H7 (cell line): Measurements from ENCODE around the gene PDE9A. TPM values are rescaled to one million over a fixed set of nuclear protein-coding genes. Genes with fewer than 3 reads are reported as not detected.
A peak's percentile ranks its signal among the peaks of the same experiment; 100 is the strongest.

Experiments used
- DNase-seq: peaks from one replicate; pipeline ENCODE4 v3.0.0; 2012
- H3K27me3 ChIP-seq: 2 replicates; pipeline ENCODE4 v1.6.0; 2011; ENCODE audit warnings: mild to moderate bottlenecking, low read length; ENCODE audit not compliant: control insufficient read depth, insufficient read depth
- H3K36me3 ChIP-seq: replicated peaks from 2 replicates; pipeline ENCODE4 v1.5.1; 2011; ENCODE audit warnings: low read length; ENCODE audit not compliant: control insufficient read depth, insufficient read depth
- H3K4me3 ChIP-seq: 2 replicates; pipeline ENCODE4 v1.5.1; 2011; ENCODE audit warnings: low read depth, mild to moderate bottlenecking, control low read depth, low read length, moderate library complexity; ENCODE audit not compliant: insufficient read depth
- total RNA-seq: library from RNA; depleted of rRNA; stranded (reverse); fragments of >200 nt; shearing (Covaris generic); gene quantifications from 2 replicates; pipeline ENCODE4 v1.2.3, GENCODE V29; 2014

The PDE9A gene
- total RNA-seq, 1 experiment from 2014 or later, result 37.9 TPM

GRCh38 chr21:42739061-42739931 is 85.9 kb downstream of the PDE9A start:
- peak; percentile 46 for DNase-seq
- peaks cover 4% of the 10 kb centered on the region for H3K36me3 ChIP-seq
- H3K4me3 ChIP-seq, result no peak overlapping the region
- H3K27me3 ChIP-seq, result no peaks in the 10 kb centered on the region

- H3K36me3 ChIP-seq, result peaks cover 1% of the 10 kb centered on the region
- H3K27me3 ChIP-seq, result no peaks in the 10 kb centered on the region
- no peak overlapping the region for H3K4me3 ChIP-seq
- no peak for DNase-seq
These were observed 87.0 kb downstream of the PDE9A start for GRCh38 chr21:42740405-42740909.

GRCh38 chr21:42741066-42741465 is 87.6 kb downstream of the PDE9A start:
- peaks cover 1% of the 10 kb centered on the region for H3K36me3 ChIP-seq
- no peak overlapping the region for H3K4me3 ChIP-seq
- no peaks in the 10 kb centered on the region for H3K27me3 ChIP-seq
- DNase-seq, result peak; percentile 7

- no peak for DNase-seq
- Histone ChIP-seq H3K4me3 (no peak overlapping the region), H3K27me3 (no peaks in the 10 kb centered on the region), H3K36me3 (no peaks in the 10 kb centered on the region; the same call in none of the 2 replicates)
These were observed 91.4 kb downstream of the PDE9A start for GRCh38 chr21:42744520-42745445.

- no peak for DNase-seq
- no peaks in the 10 kb centered on the region; the same call in none of the 2 replicates for H3K36me3 ChIP-seq
- no peaks in the 10 kb centered on the region for H3K27me3 ChIP-seq
- no peak overlapping the region for H3K4me3 ChIP-seq
These were observed 92.3 kb downstream of the PDE9A start for GRCh38 chr21:42745511-42746239.

GRCh38 chr21:42746240-42746592 is 92.8 kb downstream of the PDE9A start:
- no peak for DNase-seq
- Histone ChIP-seq H3K36me3 (no peaks in the 10 kb centered on the region; the same call in none of the 2 replicates), H3K27me3 (no peaks in the 10 kb centered on the region), H3K4me3 (no peak overlapping the region)

- no peaks in the 10 kb centered on the region for H3K27me3 ChIP-seq
- H3K36me3 ChIP-seq, result no peaks in the 10 kb centered on the region; the same call in none of the 2 replicates
- DNase-seq, result peak; percentile 47
- no peak overlapping the region for H3K4me3 ChIP-seq
These were observed 93.3 kb downstream of the PDE9A start for GRCh38 chr21:42746593-42747275.

GRCh38 chr21:42747276-42747701 is 93.9 kb downstream of the PDE9A start:
- Histone ChIP-seq H3K4me3 (no peak overlapping the region), H3K36me3 (no peaks in the 10 kb centered on the region; the same call in none of the 2 replicates), H3K27me3 (no peaks in the 10 kb centered on the region)
- peak; percentile 73 for DNase-seq

GRCh38 chr21:42747746-42748351 is 94.4 kb downstream of the PDE9A start:
- H3K27me3 ChIP-seq, result no peaks in the 10 kb centered on the region
- DNase-seq, result peak; percentile 53
- no peak overlapping the region for H3K4me3 ChIP-seq
- H3K36me3 ChIP-seq, result no peaks in the 10 kb centered on the region; the same call in none of the 2 replicates

GRCh38 chr21:42748620-42749176 is 95.3 kb downstream of the PDE9A start:
- Histone ChIP-seq H3K36me3 (no peaks in the 10 kb centered on the region; the same call in none of the 2 replicates), H3K4me3 (no peak overlapping the region), H3K27me3 (no peaks in the 10 kb centered on the region)
- no peak for DNase-seq

- DNase-seq, result peak; percentile 38
- peaks cover 4% of the 10 kb centered on the region for H3K36me3 ChIP-seq
- H3K27me3 ChIP-seq, result no peaks in the 10 kb centered on the region
- H3K4me3 ChIP-seq, result no peak overlapping the region
These were observed 97.5 kb downstream of the PDE9A start for GRCh38 chr21:42750737-42751530.

- no peak overlapping the region for H3K4me3 ChIP-seq
- peaks cover 4% of the 10 kb centered on the region for H3K36me3 ChIP-seq
- no peak for DNase-seq
- H3K27me3 ChIP-seq, result no peaks in the 10 kb centered on the region
These were observed 98.4 kb downstream of the PDE9A start for GRCh38 chr21:42751866-42752265.
